Calu3 (cell line): Measurements from ENCODE around the gene WLS. TPM values are rescaled to one million over a fixed set of nuclear protein-coding genes. Genes with fewer than 3 reads are reported as not detected.

ENCODE experiments used
- BruUV-seq: library from RNA; stranded (reverse); fragments of 400-500 nt; replicated peaks from 2 replicates; lab custom pipeline; 2021; lab: Mats Ljungman, UMichigan
- CTCF ChIA-PET: fragments of 300-600 bp; sonication (Branson Sonifier 250); formaldehyde crosslinking; loops from one replicate; lab custom pipeline; 2022; ENCODE audit warnings: antibody characterized with exemption; lab: Charles Lee
- DNase-seq: peaks from one replicate; pipeline ENCODE4 v3.0.0; 2022
- H3K27ac Mint-ChIP-seq: one replicate; pipeline ENCODE4 v1.8.0; 2022; ENCODE audit warnings: mixed read lengths; ENCODE audit not compliant: unreplicated experiment
- H3K27me3 Mint-ChIP-seq: one replicate; pipeline ENCODE4 v1.8.0; 2022; ENCODE audit warnings: mixed read lengths; ENCODE audit not compliant: unreplicated experiment
- H3K36me3 Mint-ChIP-seq: one replicate; pipeline ENCODE4 v1.8.0; 2022; ENCODE audit warnings: mild to moderate bottlenecking, moderate library complexity, mixed read lengths; ENCODE audit not compliant: insufficient read depth, unreplicated experiment
- H3K4me1 Mint-ChIP-seq: one replicate; pipeline ENCODE4 v1.8.0; 2022; ENCODE audit warnings: mild to moderate bottlenecking, low read depth, mixed read lengths; ENCODE audit not compliant: unreplicated experiment
- H3K4me3 Mint-ChIP-seq: one replicate; pipeline ENCODE4 v1.8.0; 2022; ENCODE audit warnings: mild to moderate bottlenecking, low read depth, moderate library complexity, mixed read lengths; ENCODE audit not compliant: unreplicated experiment
- H3K9me3 Mint-ChIP-seq: one replicate; pipeline ENCODE4 v1.8.0; 2022; ENCODE audit warnings: low read depth, mixed read lengths; ENCODE audit not compliant: unreplicated experiment
- CTCF ChIP-seq: fragments of 200-600 bp; IDR thresholded peaks from one replicate; pipeline ENCODE4 v1.8.0; 2022; ENCODE audit warnings: antibody characterized with exemption; ENCODE audit not compliant: unreplicated experiment
- intact Hi-C: fragments of 100-400 bp; cut with micrococcal nuclease; formaldehyde crosslinking; loops from one replicate; pipeline ENCODE4 v1.10.0; 2022; ENCODE audit not compliant: unreplicated experiment
- total RNA-seq: library from RNA; stranded (reverse); gene quantifications from 2 replicates; pipeline ENCODE4 v1.2.3, GENCODE V29; 2022

The WLS gene
- total RNA-seq, 1 experiment from 2014 or later, result 50.9 TPM

GRCh38 chr1:68142036-68142435, 90.3 kb downstream of the WLS start:
- H3K36me3 Mint-ChIP-seq, result peaks cover 6% of the 10 kb centered on the region
- H3K9me3 Mint-ChIP-seq, result no peaks in the 10 kb centered on the region
- no TSS peak for BruUV-seq
- no peak for TF ChIP-seq CTCF
- DNase-seq, result no peak
- no peak overlapping the region for H3K4me3 Mint-ChIP-seq
- H3K4me1 Mint-ChIP-seq, result peaks cover 19% of the 10 kb centered on the region
- H3K27ac Mint-ChIP-seq, result no peak overlapping the region
- intact Hi-C loops, result no loop called here
- CTCF ChIA-PET, result no interaction called here
- H3K27me3 Mint-ChIP-seq, result no peaks in the 10 kb centered on the region

GRCh38 chr1:68141071-68142021, 91.0 kb downstream of the WLS start:
- Mint-ChIP-seq H3K4me3 (no peak overlapping the region), H3K36me3 (peaks cover 6% of the 10 kb centered on the region), H3K27ac (no peak overlapping the region), H3K4me1 (peaks cover 15% of the 10 kb centered on the region), H3K27me3 (no peaks in the 10 kb centered on the region), H3K9me3 (no peaks in the 10 kb centered on the region)
- intact Hi-C loops, result no loop called here
- no peak for DNase-seq
- BruUV-seq, result no TSS peak
- no peak for TF ChIP-seq CTCF
- CTCF ChIA-PET, result no interaction called here

GRCh38 chr1:68140536-68140935, 91.8 kb downstream of the WLS start:
- no peak for TF ChIP-seq CTCF
- Mint-ChIP-seq H3K9me3 (no peaks in the 10 kb centered on the region), H3K4me3 (no peak overlapping the region), H3K27me3 (no peaks in the 10 kb centered on the region), H3K4me1 (peaks cover 7% of the 10 kb centered on the region), H3K27ac (no peak overlapping the region), H3K36me3 (peaks cover 4% of the 10 kb centered on the region)
- BruUV-seq, result no TSS peak
- intact Hi-C loops, result no loop called here
- no peak for DNase-seq
- CTCF ChIA-PET, result no interaction called here

GRCh38 chr1:68136187-68136586, 96.1 kb downstream of the WLS start:
- no TSS peak for BruUV-seq

More at GRCh38 chr1:68136187-68136586, 96.1 kb downstream of the WLS start:
- Mint-ChIP-seq H3K27me3 (no peaks in the 10 kb centered on the region), H3K4me3 (no peak overlapping the region), H3K9me3 (no peaks in the 10 kb centered on the region), H3K27ac (no peak overlapping the region), H3K4me1 (no peaks in the 10 kb centered on the region), H3K36me3 (no peaks in the 10 kb centered on the region)
- intact Hi-C loops, result no loop called here
- CTCF ChIA-PET, result no interaction called here
- no peak for TF ChIP-seq CTCF
- no peak for DNase-seq
